Measurements from ENCODE around the gene ALG1L2. TPM values are rescaled to one million over a fixed set of nuclear protein-coding genes. Genes with fewer than 3 reads are reported as not detected.
"Not testable (repeated sequence)": the region's sequence is repeated elsewhere in the genome, so short reads cannot be mapped to it uniquely, and the experiment has no call there.

The ALG1L2 gene
- polyA plus RNA-seq, 1 experiment: 0.29 TPM

DNA sequence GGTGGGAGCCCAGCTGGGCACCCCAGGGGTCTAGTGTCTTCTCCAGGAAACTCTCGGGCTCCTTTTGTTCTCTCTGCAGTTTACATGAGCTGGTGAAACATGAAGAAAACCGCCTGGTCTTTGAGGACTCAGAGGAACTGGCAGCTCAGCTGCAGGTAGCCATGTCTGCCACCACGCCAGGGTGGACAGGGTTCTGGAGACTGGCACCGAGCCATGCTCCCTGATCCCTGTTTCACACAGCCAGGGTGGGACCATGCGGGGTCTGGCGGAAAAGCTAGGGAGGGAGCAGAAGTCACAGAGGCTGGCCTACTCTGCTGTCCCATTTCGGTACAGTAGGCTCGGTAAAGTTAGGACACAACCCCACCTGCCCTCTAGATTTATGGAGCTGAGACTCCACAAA, 15.5 kb downstream of the ALG1L2 start:
- H3K4me3 ChIP-seq (ENCODE audit: low read depth, low read length); H3K27me3 ChIP-seq (ENCODE audit: control insufficient read depth, insufficient read depth, low read length); H3K9me3 ChIP-seq (ENCODE audit: control insufficient read depth, insufficient read depth, low read length); DNase-seq (ENCODE audit: low read depth, low spot score); POLR2A ChIA-PET; H3K27ac ChIP-seq (ENCODE audit: low read depth, low read length): not testable (repeated sequence)
- CTCF ChIA-PET: interaction anchor here (1.2 to 3.7 kb wide), 3 partner anchors 9 to 155 kb away, joined by 3 to 47 read pairs (median 3); no protein-coding TSS in a partner anchor

DNA sequence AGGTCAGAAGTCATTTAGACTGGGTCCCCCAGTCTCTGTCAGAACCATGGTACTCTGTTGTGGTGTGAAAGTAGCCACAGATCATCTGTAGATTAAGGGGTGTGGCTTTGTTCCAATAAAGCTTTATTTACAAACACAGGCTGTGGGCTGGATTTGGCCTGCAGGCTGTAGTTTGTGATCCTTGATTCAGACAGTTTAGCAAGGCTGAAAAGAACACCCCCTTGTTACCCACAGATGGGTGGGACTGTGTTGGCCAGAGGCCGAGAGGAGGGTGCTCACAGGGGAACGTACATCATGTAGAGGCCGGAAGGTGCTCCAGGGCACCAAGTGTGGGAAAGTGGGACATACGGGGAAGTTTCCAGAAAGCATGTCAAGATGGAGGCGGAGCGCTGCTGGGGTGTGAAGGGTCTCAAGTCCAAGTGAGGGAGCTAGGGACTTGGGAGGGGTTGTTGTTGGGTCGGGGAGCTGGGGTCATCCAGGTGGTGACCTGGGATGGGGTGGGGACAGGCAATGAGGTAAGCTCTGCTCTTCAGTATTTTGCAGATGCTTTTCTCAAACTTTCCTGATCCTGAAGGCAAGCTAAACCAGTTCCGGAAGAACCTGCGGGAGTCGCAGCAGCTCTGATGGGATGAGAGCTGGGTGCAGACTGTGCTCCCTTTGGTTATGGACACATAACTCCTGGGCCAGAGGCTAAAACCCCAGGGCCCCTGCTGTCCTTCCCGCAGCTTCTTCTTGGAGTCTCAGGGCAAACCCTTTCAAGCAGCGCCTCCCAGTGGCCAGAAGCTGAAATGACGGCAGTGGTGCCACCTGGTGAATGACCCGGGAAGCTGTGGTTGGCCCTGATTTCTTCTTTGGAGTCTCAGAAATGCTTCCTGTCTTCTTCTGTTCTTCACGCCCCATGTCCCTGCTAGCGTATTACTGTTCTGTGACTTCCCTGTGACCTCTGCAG, 16.3 kb downstream of the ALG1L2 start:
- H3K27ac ChIP-seq (ENCODE audit: low read depth, low read length); H3K4me3 ChIP-seq (ENCODE audit: low read depth, low read length); H3K27me3 ChIP-seq (ENCODE audit: control insufficient read depth, insufficient read depth, low read length); H3K9me3 ChIP-seq (ENCODE audit: control insufficient read depth, insufficient read depth, low read length); DNase-seq (ENCODE audit: low read depth, low spot score); POLR2A ChIA-PET: not testable (repeated sequence)
- TF ChIP-seq, protein P1, sequence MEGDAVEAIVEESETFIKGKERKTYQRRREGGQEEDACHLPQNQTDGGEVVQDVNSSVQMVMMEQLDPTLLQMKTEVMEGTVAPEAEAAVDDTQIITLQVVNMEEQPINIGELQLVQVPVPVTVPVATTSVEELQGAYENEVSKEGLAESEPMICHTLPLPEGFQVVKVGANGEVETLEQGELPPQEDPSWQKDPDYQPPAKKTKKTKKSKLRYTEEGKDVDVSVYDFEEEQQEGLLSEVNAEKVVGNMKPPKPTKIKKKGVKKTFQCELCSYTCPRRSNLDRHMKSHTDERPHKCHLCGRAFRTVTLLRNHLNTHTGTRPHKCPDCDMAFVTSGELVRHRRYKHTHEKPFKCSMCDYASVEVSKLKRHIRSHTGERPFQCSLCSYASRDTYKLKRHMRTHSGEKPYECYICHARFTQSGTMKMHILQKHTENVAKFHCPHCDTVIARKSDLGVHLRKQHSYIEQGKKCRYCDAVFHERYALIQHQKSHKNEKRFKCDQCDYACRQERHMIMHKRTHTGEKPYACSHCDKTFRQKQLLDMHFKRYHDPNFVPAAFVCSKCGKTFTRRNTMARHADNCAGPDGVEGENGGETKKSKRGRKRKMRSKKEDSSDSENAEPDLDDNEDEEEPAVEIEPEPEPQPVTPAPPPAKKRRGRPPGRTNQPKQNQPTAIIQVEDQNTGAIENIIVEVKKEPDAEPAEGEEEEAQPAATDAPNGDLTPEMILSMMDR (IDR thresholded peaks at IDR 0.05; ENCODE audit: low read depth, low read length): peak; percentile 40
- CTCF ChIA-PET: interaction anchor here (1.0 to 3.7 kb wide), 4 partner anchors 8 to 160 kb away, joined by 3 to 47 read pairs (median 4); no protein-coding TSS in a partner anchor

DNA sequence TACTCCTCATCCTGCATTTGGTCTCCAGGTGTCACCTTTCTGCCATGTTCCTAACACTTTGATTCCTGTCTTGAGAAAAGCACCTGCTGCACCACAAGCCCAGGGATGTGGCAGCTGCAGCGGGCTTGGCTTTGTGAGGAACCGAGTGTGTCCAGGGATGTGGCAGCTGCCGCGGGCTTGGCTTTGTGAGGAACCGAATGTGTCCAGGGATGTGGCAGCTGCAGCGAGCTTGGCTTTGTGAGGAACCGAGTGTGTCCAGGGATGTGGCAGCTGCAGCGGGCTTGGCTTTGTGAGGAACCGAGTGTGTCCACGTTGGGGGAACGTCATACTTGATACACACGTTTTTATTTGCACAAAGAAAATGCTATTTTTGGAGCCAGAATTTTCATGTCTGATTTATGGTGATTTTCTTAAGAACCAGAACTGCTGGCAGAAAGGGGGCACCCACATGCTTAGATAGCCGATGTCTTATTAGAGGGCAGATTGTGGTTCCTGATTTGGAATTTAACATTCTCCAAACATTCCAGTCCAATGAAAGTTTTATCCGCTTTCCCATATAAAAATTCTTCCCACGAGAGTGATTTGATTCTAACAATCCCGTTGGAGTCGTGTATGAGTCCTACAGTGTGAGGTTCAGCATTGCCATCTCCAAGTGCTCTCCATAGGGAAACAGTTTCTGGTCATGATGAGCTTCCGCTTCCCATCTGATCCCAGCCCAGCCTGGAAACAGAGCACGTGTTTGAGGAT, 17.2 kb downstream of the ALG1L2 start:
- H3K9me3 ChIP-seq (ENCODE audit: control insufficient read depth, insufficient read depth, low read length); POLR2A ChIA-PET; H3K4me3 ChIP-seq (ENCODE audit: low read depth, low read length); DNase-seq (ENCODE audit: low read depth, low spot score); H3K27me3 ChIP-seq (ENCODE audit: control insufficient read depth, insufficient read depth, low read length); H3K27ac ChIP-seq (ENCODE audit: low read depth, low read length): not testable (repeated sequence)
- CTCF ChIA-PET: interaction anchor here (1.0 to 3.7 kb wide), 3 partner anchors 8 to 161 kb away, joined by 3 to 47 read pairs (median 6); no protein-coding TSS in a partner anchor

DNA sequence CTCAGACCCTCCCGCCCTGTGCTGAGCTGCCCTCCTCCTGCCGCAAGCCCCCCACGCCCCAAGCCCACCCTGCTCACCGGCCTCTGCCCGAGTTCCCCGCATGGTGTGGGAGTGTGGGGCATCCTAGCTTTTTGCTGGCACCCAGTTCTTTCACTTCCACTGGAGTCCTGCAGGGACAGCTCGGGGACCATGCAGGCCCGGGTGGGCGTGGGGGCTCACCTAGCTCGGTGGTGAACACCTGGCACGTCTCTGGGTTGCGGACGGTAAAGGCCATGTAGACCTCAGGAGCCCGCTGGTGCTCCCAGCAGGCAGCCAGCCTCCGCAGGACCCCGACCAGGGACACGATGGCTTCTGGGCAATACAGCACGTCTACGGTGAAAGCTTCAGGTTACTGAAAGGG, 20.9 kb downstream of the ALG1L2 start:
- DNase-seq (ENCODE audit: low read depth, low spot score); H3K4me3 ChIP-seq (ENCODE audit: low read depth, low read length); H3K9me3 ChIP-seq (ENCODE audit: control insufficient read depth, insufficient read depth, low read length); H3K27me3 ChIP-seq (ENCODE audit: control insufficient read depth, insufficient read depth, low read length); H3K27ac ChIP-seq (ENCODE audit: low read depth, low read length); POLR2A ChIA-PET; CTCF ChIA-PET: not testable (repeated sequence)

DNA sequence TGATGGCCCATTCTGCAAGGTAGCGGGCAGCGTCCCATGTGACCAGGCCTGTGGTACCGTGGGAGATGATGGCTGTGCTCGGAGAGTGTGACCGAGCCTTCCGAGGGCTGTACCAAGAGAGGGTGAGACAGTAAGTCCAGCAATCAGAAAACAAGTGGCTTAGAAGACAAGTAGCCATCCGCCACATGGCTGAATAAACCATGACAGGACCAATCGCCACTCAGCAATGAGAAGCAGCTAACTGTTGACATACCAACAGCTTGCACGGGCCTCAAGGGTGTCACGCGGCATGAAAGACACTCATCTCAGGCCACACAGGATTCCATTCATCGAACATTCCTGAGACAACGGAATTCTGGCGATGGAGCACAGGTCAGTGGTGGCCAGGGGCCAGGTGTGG, 22.6 kb downstream of the ALG1L2 start:
- CTCF ChIA-PET: interaction anchor here (5.7 kb wide), 1 partner anchor 161 kb away, joined by 68 read pairs; no protein-coding TSS in a partner anchor
- H3K4me3 ChIP-seq (ENCODE audit: low read depth, low read length); H3K9me3 ChIP-seq (ENCODE audit: control insufficient read depth, insufficient read depth, low read length); DNase-seq (ENCODE audit: low read depth, low spot score); H3K27ac ChIP-seq (ENCODE audit: low read depth, low read length); POLR2A ChIA-PET; H3K27me3 ChIP-seq (ENCODE audit: control insufficient read depth, insufficient read depth, low read length): not testable (repeated sequence)

DNA sequence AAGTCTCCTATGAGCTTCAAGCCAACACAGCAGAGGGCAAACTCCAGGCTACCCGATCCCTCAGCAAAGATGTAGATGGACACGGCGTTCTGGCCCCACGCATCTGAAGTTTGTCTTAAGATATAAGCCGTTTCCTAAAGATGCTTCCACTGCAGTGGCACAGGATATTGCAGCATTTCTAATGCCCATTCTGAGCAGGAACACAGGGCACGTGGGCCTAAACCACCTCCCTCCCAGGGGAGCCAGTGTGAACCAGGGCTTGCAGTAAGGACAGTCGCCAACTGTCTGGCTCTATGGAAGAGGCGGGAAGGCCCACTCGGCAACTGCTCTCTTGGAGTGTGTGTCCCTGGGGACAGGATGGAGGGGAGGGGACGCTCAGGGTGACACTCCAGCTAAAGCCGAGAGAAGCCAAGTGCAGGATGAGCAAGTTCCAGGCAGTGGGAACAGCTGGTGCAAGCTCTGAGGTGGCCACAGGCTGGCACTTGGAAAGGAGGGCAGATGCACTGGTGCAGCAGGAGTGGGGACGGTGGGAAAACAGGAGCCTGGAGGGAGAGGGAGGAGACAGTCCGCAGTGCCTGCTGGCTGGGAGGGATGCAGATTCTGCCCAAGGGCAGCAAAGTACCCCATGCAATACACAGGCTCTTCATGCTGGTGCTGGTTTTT, 25.8 kb downstream of the ALG1L2 start:
- H3K9me3 ChIP-seq (ENCODE audit: control insufficient read depth, insufficient read depth, low read length); POLR2A ChIA-PET; H3K27ac ChIP-seq (ENCODE audit: low read depth, low read length); H3K27me3 ChIP-seq (ENCODE audit: control insufficient read depth, insufficient read depth, low read length); H3K4me3 ChIP-seq (ENCODE audit: low read depth, low read length); DNase-seq (ENCODE audit: low read depth, low spot score): not testable (repeated sequence)
- CTCF ChIA-PET: interaction anchor here (5.7 kb wide), 1 partner anchor 164 kb away, joined by 68 read pairs; no protein-coding TSS in a partner anchor

DNA sequence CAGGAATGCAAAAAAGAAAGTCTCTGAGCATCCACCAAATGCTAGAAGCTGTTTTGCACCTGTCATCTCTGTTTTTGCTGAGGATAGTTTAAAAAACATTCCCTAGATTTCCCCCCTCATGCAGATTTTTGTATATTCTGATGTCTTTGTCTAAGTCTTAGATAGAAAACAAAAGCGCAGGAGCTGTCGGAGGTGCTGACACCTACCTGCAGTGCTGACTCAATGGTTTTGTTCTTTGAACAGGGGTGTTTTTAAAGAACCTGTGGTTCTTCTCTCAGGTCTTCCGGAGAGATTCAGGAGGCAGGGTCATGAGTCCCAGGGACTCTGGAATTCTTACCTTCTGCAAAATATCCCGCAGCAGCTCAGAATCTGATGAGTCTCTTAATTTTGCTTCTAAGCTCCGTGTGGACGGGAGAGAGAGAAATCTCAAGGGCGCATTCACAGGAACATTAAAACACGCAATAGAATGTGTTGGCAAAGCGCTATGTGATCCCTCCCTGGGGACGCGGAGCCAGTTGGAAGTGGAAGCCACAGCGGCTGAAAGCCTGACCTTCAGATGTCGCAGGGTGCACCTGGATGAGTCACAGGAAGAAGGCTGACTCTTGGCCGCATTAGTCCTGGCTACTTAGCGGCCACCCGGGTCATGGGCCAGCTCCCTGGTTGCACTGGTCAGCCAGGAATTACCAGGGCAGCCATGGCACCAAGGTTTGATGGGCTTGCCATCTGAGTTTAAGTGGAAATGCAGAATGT, 27.4 kb downstream of the ALG1L2 start:
- POLR2A ChIA-PET; H3K4me3 ChIP-seq (ENCODE audit: low read depth, low read length); DNase-seq (ENCODE audit: low read depth, low spot score); H3K9me3 ChIP-seq (ENCODE audit: control insufficient read depth, insufficient read depth, low read length); H3K27me3 ChIP-seq (ENCODE audit: control insufficient read depth, insufficient read depth, low read length); H3K27ac ChIP-seq (ENCODE audit: low read depth, low read length): not testable (repeated sequence)
- CTCF ChIA-PET: interaction anchor here (1.0 to 5.7 kb wide), 2 partner anchors 166 to 167 kb away, joined by 4 to 68 read pairs; no protein-coding TSS in a partner anchor

DNA sequence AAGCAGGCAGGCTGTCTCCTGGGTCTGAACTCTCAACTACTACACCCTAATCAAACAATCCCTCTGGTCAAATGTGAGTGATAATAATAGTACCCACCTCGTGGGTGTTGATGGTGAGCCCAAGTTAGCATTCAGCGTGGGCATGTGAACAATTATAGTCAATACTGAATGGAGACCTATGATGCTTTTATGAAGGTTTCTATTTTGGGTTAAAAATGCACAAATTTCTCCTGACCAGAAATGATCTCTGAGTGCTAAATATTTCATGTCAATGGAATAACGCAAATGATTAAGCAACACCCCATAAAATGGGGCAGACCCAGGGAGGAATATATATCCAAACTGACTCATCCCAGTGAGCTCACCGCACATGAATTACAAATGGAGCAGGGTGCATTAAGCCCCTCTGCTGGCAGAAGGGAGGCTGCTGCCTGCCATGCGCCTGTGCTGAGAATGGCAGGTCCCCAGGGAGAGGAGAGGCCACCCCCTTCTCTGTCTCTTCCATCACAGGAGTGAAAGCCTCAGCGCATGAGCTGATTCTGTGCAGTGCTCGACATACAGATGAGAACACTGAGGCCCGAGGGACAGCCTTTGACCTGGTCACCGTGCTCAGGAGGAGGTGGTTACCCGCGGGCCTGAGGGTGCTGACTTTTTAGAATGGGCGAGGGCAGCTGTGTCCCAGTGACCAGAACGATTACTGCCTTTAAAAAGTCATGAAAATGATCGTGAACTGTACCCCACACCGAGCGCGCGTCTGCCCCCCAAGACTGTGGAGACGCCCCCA, 28.9 kb downstream of the ALG1L2 start:
- H3K9me3 ChIP-seq (ENCODE audit: control insufficient read depth, insufficient read depth, low read length); H3K27me3 ChIP-seq (ENCODE audit: control insufficient read depth, insufficient read depth, low read length); POLR2A ChIA-PET: not testable (repeated sequence)
- peak overlapping the region; percentile 77 for H3K27ac ChIP-seq (ENCODE audit: low read depth, low read length)
- CTCF ChIA-PET: interaction anchor here (0.6 kb wide), 1 partner anchor 11 kb away, joined by 8 read pairs; no protein-coding TSS in a partner anchor
- peak overlapping the region; percentile 74 for H3K4me3 ChIP-seq (ENCODE audit: low read depth, low read length)
- DNase-seq (ENCODE audit: low read depth, low spot score): peak; percentile 38

Measured in AG04450 (cell line).